ENCODE data around the gene FAM120AOS. TPM values are rescaled to one million over a fixed set of nuclear protein-coding genes. Genes with fewer than 3 reads are reported as not detected.

FAM120AOS gene
- total RNA-seq, 1 donor from 2014 or later: 19.9 TPM

DNA sequence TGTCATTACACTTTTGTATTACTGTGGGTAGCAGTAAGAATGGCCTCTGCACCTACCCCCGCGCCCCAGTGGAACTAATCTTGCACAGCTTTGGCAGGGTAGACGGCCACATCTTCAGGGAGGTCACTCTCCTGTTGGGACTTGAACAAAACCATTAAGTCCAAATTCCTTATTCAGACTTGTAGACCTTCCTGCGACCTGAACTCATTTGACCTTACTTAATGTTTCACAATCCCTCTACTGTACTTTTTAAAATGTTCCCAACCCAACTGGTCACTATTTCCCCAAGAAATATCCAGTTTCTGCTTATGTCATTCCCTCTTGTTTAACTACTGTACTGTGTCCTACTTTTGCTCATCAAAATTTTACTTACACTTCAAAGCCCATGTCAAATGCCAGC is 5.3 kb upstream of the FAM120AOS start:
- Histone ChIP-seq H3K9me3 (no peaks in the 10 kb centered on the region), H3K4me1 (peaks cover 0 to 16% of the 10 kb centered on the region in 2 donors), H3K27me3 (no peaks in the 10 kb centered on the region), H3K4me3 (no peak overlapping the region), H3K27ac (no peak overlapping the region), H3K36me3 (no peaks in the 10 kb centered on the region)
- DNase-seq (ENCODE audit: low spot score in 2 of 2): no peak
- intact Hi-C loops (cut with DNase I): loop anchor here (10.0 kb wide), 2 partner anchors 294 to 1344 kb away; partner anchors contain the start of gene SPTLC1
- TF ChIP-seq, protein P1, sequence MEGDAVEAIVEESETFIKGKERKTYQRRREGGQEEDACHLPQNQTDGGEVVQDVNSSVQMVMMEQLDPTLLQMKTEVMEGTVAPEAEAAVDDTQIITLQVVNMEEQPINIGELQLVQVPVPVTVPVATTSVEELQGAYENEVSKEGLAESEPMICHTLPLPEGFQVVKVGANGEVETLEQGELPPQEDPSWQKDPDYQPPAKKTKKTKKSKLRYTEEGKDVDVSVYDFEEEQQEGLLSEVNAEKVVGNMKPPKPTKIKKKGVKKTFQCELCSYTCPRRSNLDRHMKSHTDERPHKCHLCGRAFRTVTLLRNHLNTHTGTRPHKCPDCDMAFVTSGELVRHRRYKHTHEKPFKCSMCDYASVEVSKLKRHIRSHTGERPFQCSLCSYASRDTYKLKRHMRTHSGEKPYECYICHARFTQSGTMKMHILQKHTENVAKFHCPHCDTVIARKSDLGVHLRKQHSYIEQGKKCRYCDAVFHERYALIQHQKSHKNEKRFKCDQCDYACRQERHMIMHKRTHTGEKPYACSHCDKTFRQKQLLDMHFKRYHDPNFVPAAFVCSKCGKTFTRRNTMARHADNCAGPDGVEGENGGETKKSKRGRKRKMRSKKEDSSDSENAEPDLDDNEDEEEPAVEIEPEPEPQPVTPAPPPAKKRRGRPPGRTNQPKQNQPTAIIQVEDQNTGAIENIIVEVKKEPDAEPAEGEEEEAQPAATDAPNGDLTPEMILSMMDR (IDR thresholded peaks at IDR 0.05): no peak

DNA sequence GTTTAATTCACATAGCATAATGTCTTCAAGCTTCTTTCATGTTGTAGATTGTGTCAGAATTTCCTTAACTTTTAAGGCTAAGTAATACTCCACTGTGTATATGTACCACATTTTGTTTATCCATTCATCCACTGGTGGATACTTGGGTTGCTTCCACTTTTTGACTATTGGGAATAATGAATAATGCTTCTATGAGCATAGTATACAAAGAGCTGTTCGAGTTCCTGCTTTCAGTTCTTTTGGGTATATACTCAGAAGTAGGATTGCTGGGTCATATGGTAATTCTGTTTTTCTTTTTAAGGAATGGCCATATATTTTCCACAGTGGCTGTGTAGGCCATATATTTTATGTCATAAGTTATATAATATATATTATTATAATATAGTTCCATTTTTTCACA is 3.6 kb upstream of the FAM120AOS start:
- Histone ChIP-seq H3K36me3 (no peaks in the 10 kb centered on the region), H3K9me3 (no peaks in the 10 kb centered on the region), H3K4me1 (peaks cover 0 to 16% of the 10 kb centered on the region in 2 donors), H3K27me3 (no peaks in the 10 kb centered on the region), H3K4me3 (no peak overlapping the region), H3K27ac (no peak overlapping the region)
- intact Hi-C loops (cut with DNase I): loop anchor here (10.0 kb wide), 2 partner anchors 292 to 1342 kb away; partner anchors contain the start of gene SPTLC1
- TF ChIP-seq, protein P1 (IDR thresholded peaks at IDR 0.05): no peak
- DNase-seq (ENCODE audit: low spot score in 2 of 2): no peak

- Histone ChIP-seq H3K27ac (no peak overlapping the region), H3K9me3 (no peaks in the 10 kb centered on the region), H3K4me3 (no peak overlapping the region), H3K36me3 (no peaks in the 10 kb centered on the region), H3K4me1 (peaks cover 0 to 16% of the 10 kb centered on the region in 2 donors), H3K27me3 (no peaks in the 10 kb centered on the region)
- no peak for DNase-seq (ENCODE audit: low spot score in 2 of 2)
- intact Hi-C loops (cut with DNase I): loop anchor here (10.0 kb wide), 2 partner anchors 292 to 1342 kb away; partner anchors contain the start of gene SPTLC1
- TF ChIP-seq, protein P1 (IDR thresholded peaks at IDR 0.05): no peak
Measured at GRCh38 chr9:93456504-93456903, 3.1 kb upstream of the FAM120AOS start.

GRCh38 chr9:93456022-93456421 is 2.6 kb upstream of the FAM120AOS start:
- Histone ChIP-seq H3K27ac (no peak overlapping the region), H3K9me3 (no peaks in the 10 kb centered on the region), H3K36me3 (no peaks in the 10 kb centered on the region), H3K4me3 (no peak overlapping the region), H3K4me1 (peaks cover 0 to 16% of the 10 kb centered on the region in 2 donors), H3K27me3 (no peaks in the 10 kb centered on the region)
- intact Hi-C loops (cut with DNase I): loop anchor here (10.0 kb wide), 2 partner anchors 291 to 1341 kb away; partner anchors contain the start of gene SPTLC1
- no peak for DNase-seq (ENCODE audit: low spot score in 2 of 2)
- TF ChIP-seq, protein P1 (IDR thresholded peaks at IDR 0.05): no peak

DNA sequence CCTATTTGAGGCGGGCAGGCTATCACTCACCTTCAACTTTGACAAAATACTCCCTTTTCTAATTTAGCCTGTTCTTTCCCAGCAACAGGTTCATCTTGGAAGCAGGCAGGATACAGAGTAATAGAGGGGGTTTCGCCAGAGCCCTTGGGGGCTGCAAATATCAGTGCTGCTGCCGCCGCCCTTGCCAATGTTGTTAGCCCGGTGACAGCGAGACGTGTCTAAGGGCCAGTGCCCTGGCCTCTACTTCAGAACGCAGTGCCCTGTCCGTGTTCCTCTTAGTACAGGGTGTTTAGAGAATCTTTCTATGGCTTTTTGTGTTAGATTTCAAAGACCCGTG is 703 bp downstream of the FAM120AOS start:
- H3K9me3 ChIP-seq: no peaks in the 10 kb centered on the region
- H3K27me3 ChIP-seq: no peaks in the 10 kb centered on the region
- intact Hi-C loops (cut with DNase I): loop anchor here (2.0 to 10.0 kb wide), 8 partner anchors 50 to 1338 kb away; partner anchors contain the start of genes BICD2, CARD19, IPPK and NINJ1
- no peak for DNase-seq (ENCODE audit: low spot score in 2 of 2)
- TF ChIP-seq, protein P1 (IDR thresholded peaks at IDR 0.05): no peak
- H3K27ac ChIP-seq: peak overlapping the region; percentile 89 to 94
- peak overlapping the region; percentile 63 to 68 for H3K4me3 ChIP-seq
- peaks cover 12 to 15% of the 10 kb centered on the region in 2 donors for H3K36me3 ChIP-seq
- peaks cover 8 to 25% of the 10 kb centered on the region in 2 donors for H3K4me1 ChIP-seq

Data from ascending aorta (tissue), 2 donors.